H1 (cell line): ENCODE results near the gene LRIT2. TPM values are rescaled to one million over a fixed set of nuclear protein-coding genes. Genes with fewer than 3 reads are reported as not detected.

ENCODE experiments used
- CTCF ChIA-PET: fragments of 300-600 bp; sonication (Branson Sonifier 250); formaldehyde crosslinking; loops from one replicate; lab custom pipeline; 2021; ENCODE audit not compliant: partially characterized antibody; lab: Charles Lee
- POLR2A ChIA-PET: fragments of 300-600 bp; sonication (Branson Sonifier 250); formaldehyde crosslinking; loops from one replicate; lab custom pipeline; 2021; ENCODE audit warnings: inconsistent platforms; ENCODE audit not compliant: partially characterized antibody; lab: Charles Lee
- DNase-seq, 2 experiments: peaks; one replicate each; pipeline versions ENCODE4 v3.0.0 to v3.0.0-alpha.2; 2010 to 2022; ENCODE audit warnings: low spot score in 2 of 2, low read depth in 1 of 2, mixed read lengths in 1 of 2
- FAIRE-seq: peaks from 2 replicates; lab custom pipeline; 2011; peaks lifted over from hg19 to GRCh38; lab: Jason Lieb, UNC
- H2AFZ ChIP-seq: 2 replicates; pipeline ENCODE4 v1.8.1; 2012; ENCODE audit warnings: low read length, inconsistent platforms
- H2AK5ac ChIP-seq: 2 replicates; pipeline ENCODE4 v1.6.1; 2013; ENCODE audit warnings: low read depth, low read length
- H2BK120ac ChIP-seq: replicated peaks from 2 replicates; pipeline ENCODE3; 2013; ENCODE audit warnings: low read depth, low read length, inconsistent platforms
- H2BK12ac ChIP-seq: 2 replicates; pipeline ENCODE4 v1.6.1; 2013; ENCODE audit warnings: low read depth, low read length
- H2BK15ac ChIP-seq: 2 replicates; pipeline ENCODE4 v1.6.1; 2013; ENCODE audit warnings: low read length
- H2BK20ac ChIP-seq: 2 replicates; pipeline ENCODE4 v1.6.1; 2013; ENCODE audit warnings: low read length
- H2BK5ac ChIP-seq: 2 replicates; pipeline ENCODE4 v1.6.1; 2013; ENCODE audit warnings: low read depth, low read length
- H3K14ac ChIP-seq: 2 replicates; pipeline ENCODE4 v1.6.1; 2013; ENCODE audit warnings: inconsistent platforms; ENCODE audit not compliant: insufficient read length
- H3K18ac ChIP-seq: 2 replicates; pipeline ENCODE4 v1.6.1; 2013; ENCODE audit warnings: low read length; ENCODE audit errors: extremely low read depth
- H3K23ac ChIP-seq: 2 replicates; pipeline ENCODE4 v1.6.1; 2013; ENCODE audit warnings: inconsistent platforms; ENCODE audit not compliant: insufficient read length
- H3K23me2 ChIP-seq: 2 replicates; pipeline ENCODE4 v1.6.1; 2013; ENCODE audit warnings: low read depth, low read length
- H3K27ac ChIP-seq: 2 replicates; pipeline ENCODE4 v1.6.1; 2011; ENCODE audit warnings: low read depth, low read length, inconsistent platforms
- H3K27me3 ChIP-seq, 4 experiments: replicated peaks in 1 of 4; 1 replicate in 1 of 4; 2 replicates in 3 of 4; pipeline versions ENCODE4 v1.6.1 to v1.8.1; 2011 to 2013; ENCODE audit warnings: low read length in 3 of 4, mild to moderate bottlenecking in 3 of 4, inconsistent platforms in 2 of 4, mixed read lengths in 2 of 4, moderate library complexity in 1 of 4; ENCODE audit not compliant: control insufficient read depth in 3 of 4, insufficient read depth in 3 of 4; ENCODE audit errors: extremely low read depth in 1 of 4
- H3K36me3 ChIP-seq, 4 experiments: 2 replicates each; pipeline versions ENCODE4 v1.6.1 to v1.8.1; 2011 to 2013; ENCODE audit warnings: mild to moderate bottlenecking in 4 of 4, low read length in 3 of 4, moderate library complexity in 2 of 4, control low read depth in 1 of 4, inconsistent platforms in 1 of 4; ENCODE audit not compliant: insufficient read depth in 4 of 4, control insufficient read depth in 2 of 4
- H3K4ac ChIP-seq: replicated peaks from 2 replicates; pipeline ENCODE3; 2013; ENCODE audit warnings: low read length, low read depth, mixed read lengths, inconsistent platforms; ENCODE audit not compliant: insufficient read length
- H3K4me1 ChIP-seq, 4 experiments: replicated peaks in 1 of 4; 1 replicate in 1 of 4; 2 replicates in 3 of 4; pipeline versions ENCODE4 v1.6.1 to v1.8.1; 2011 to 2013; ENCODE audit warnings: low read length in 3 of 4, inconsistent platforms in 2 of 4, mixed read lengths in 1 of 4; ENCODE audit not compliant: insufficient read depth in 4 of 4, control insufficient read depth in 3 of 4
- H3K4me2 ChIP-seq, 2 experiments: 2 replicates each; pipeline versions ENCODE4 v1.6.1 to v1.8.1; 2011 to 2013; ENCODE audit warnings: low read depth in 2 of 2, low read length in 2 of 2, control low read depth in 1 of 2, inconsistent platforms in 1 of 2, mild to moderate bottlenecking in 1 of 2; ENCODE audit not compliant: insufficient read depth in 1 of 2
- H3K4me3 ChIP-seq, 4 experiments: fragments of 200-600, 300-600 bp in 1 of 4; sonication (generic), shearing (Covaris generic), sonication (Bioruptor Twin) in 1 of 4; 2 replicates each; pipeline versions ENCODE4 v1.5.1 to v1.8.1; 2011 to 2016; ENCODE audit warnings: low read length in 4 of 4, low read depth in 3 of 4, control low read depth in 2 of 4, inconsistent platforms in 2 of 4, mild to moderate bottlenecking in 2 of 4, mixed read lengths in 1 of 4, moderate library complexity in 1 of 4; ENCODE audit not compliant: insufficient read depth in 2 of 4; ENCODE audit errors: extremely low read depth in 1 of 4
- H3K56ac ChIP-seq: replicated peaks from 2 replicates; pipeline ENCODE3; 2013; ENCODE audit warnings: low read depth, mild to moderate bottlenecking, mixed read lengths, low read length, inconsistent platforms; ENCODE audit not compliant: insufficient read length
- H3K79me1 ChIP-seq: 2 replicates; pipeline ENCODE4 v1.6.1; 2013; ENCODE audit warnings: low read depth, low read length, control low read depth
- H3K79me2 ChIP-seq, 2 experiments: 2 replicates each; pipeline versions ENCODE4 v1.6.1 to v1.8.1; 2012 to 2013; ENCODE audit warnings: low read length in 2 of 2, mild to moderate bottlenecking in 2 of 2, inconsistent platforms in 1 of 2; ENCODE audit not compliant: insufficient read depth in 2 of 2, control insufficient read depth in 1 of 2
- H3K9ac ChIP-seq, 4 experiments: replicated peaks in 1 of 4; 1 replicate in 1 of 4; 2 replicates in 3 of 4; pipeline versions ENCODE4 v1.6.1 to v1.8.1; 2011 to 2013; ENCODE audit warnings: low read depth in 3 of 4, low read length in 3 of 4, control low read depth in 2 of 4, mild to moderate bottlenecking in 2 of 4, moderate library complexity in 2 of 4, inconsistent platforms in 1 of 4; ENCODE audit errors: extremely low read depth in 1 of 4
- H3K9me3 ChIP-seq, 2 experiments: 2 replicates each; pipeline versions ENCODE4 v1.6.1 to v1.8.1; 2012 to 2013; ENCODE audit warnings: mild to moderate bottlenecking in 2 of 2, moderate library complexity in 2 of 2, control low read depth in 1 of 2, inconsistent platforms in 1 of 2, low read depth in 1 of 2, low read length in 1 of 2, mixed read lengths in 1 of 2; ENCODE audit not compliant: insufficient read depth in 2 of 2
- H4K20me1 ChIP-seq, 2 experiments: replicated peaks in 1 of 2; 2 replicates each; pipeline versions ENCODE3 to v1.8.1; 2011 to 2013; ENCODE audit warnings: inconsistent platforms in 2 of 2, low read length in 2 of 2, mild to moderate bottlenecking in 1 of 2; ENCODE audit not compliant: insufficient read depth in 2 of 2, control insufficient read depth in 1 of 2
- H4K5ac ChIP-seq: 2 replicates; pipeline ENCODE4 v1.6.1; 2013; ENCODE audit warnings: low read length, low read depth, mixed read lengths, inconsistent platforms; ENCODE audit not compliant: insufficient read length
- H4K8ac ChIP-seq: 2 replicates; pipeline ENCODE4 v1.8.0; 2013; ENCODE audit warnings: mild to moderate bottlenecking, moderate library complexity, low read length, inconsistent platforms; ENCODE audit not compliant: insufficient read depth; ENCODE audit errors: extremely low read depth
- H4K91ac ChIP-seq: replicated peaks from 2 replicates; pipeline ENCODE3; 2013; ENCODE audit warnings: low read length, mixed read lengths, inconsistent platforms; ENCODE audit not compliant: insufficient read length
- CBX5 ChIP-seq: fragments of 300-800, 300-1000 bp; sonication (generic); IDR thresholded peaks from 2 replicates; pipeline ENCODE4 v1.7.1; 2016; ENCODE audit warnings: antibody characterized with exemption, low read length, low read depth
- CHD2 ChIP-seq: IDR thresholded peaks from 2 replicates; pipeline ENCODE4 v1.6.1; 2012; ENCODE audit warnings: low read length, improper control_type of control experiment
- CREB1 ChIP-seq: IDR thresholded peaks from 2 replicates; pipeline ENCODE4 v1.6.1; 2012; ENCODE audit warnings: inconsistent platforms
- GABPA ChIP-seq: IDR thresholded peaks from 2 replicates; pipeline ENCODE4 v1.6.1; 2011; ENCODE audit warnings: mild to moderate bottlenecking, low read length, moderate library complexity, borderline replicate concordance; ENCODE audit not compliant: insufficient read depth
- HDAC2 ChIP-seq, 2 experiments: fragments of 300-600 bp in 1 of 2; sonication (generic) in 1 of 2; IDR thresholded peaks; 2 replicates each; pipeline ENCODE4 v1.6.1; 2011 to 2012; ENCODE audit warnings: low read depth in 2 of 2, low read length in 2 of 2, mild to moderate bottlenecking in 2 of 2, moderate library complexity in 2 of 2, borderline replicate concordance in 1 of 2, inconsistent platforms in 1 of 2
- HDAC6 ChIP-seq: IDR thresholded peaks from one replicate; pipeline ENCODE4 v1.7.1; 2012; ENCODE audit warnings: low read depth, mild to moderate bottlenecking, inconsistent platforms, low read length, moderate library complexity
- JUN ChIP-seq: IDR thresholded peaks from 2 replicates; pipeline ENCODE4 v1.6.1; 2011; ENCODE audit warnings: low read depth, mild to moderate bottlenecking, improper control_type of control experiment, low read length
- KDM1A ChIP-seq: fragments of 200-600, 300-600 bp; sonication (generic); IDR thresholded peaks from 2 replicates; pipeline ENCODE4 v1.7.1; 2016; ENCODE audit warnings: mild to moderate bottlenecking, low read length, borderline replicate concordance
- NRF1 ChIP-seq: IDR thresholded peaks from 2 replicates; pipeline ENCODE4 v1.6.1; 2011; ENCODE audit warnings: mild to moderate bottlenecking, low read depth, low read length, improper control_type of control experiment
- RFX5 ChIP-seq: IDR thresholded peaks from 2 replicates; pipeline ENCODE4 v1.6.1; 2011; ENCODE audit warnings: low read depth, low read length, improper control_type of control experiment, borderline replicate concordance
- RXRA ChIP-seq: IDR thresholded peaks from 2 replicates; pipeline ENCODE4 v1.6.1; 2011; ENCODE audit warnings: low read depth, mild to moderate bottlenecking, low read length, moderate library complexity; ENCODE audit not compliant: insufficient read depth
- SP4 ChIP-seq: IDR thresholded peaks from 2 replicates; pipeline ENCODE4 v1.6.1; 2012; ENCODE audit warnings: low read length, inconsistent platforms
- WGBS, 2 experiments: shearing (Covaris generic) in 1 of 2; methylation state at CpG; one replicate each; pipeline versions ENCODE4 v1.1.6 to v1.1.7; 2013 to 2015; ENCODE audit warnings: low lambda C conversion rate in 2 of 2, mixed read lengths in 2 of 2, inconsistent platforms in 1 of 2, low coverage in 1 of 2, missing lambda C conversion rate in 1 of 2; ENCODE audit not compliant: insufficient replicate concordance in 2 of 2, insufficient coverage in 1 of 2, insufficient read length in 1 of 2; ENCODE audit errors: extremely low coverage in 1 of 2, missing lambda C conversion rate in 1 of 2; 5-methylcytosine and 5-hydroxymethylcytosine counted together
- polyA plus RNA-seq, 7 experiments: library from polyadenylated mRNA; depleted of rRNA in 3 of 7; stranded (reverse) in 5 of 7; unstranded in 2 of 7; fragments of >200 nt in 5 of 7; fragments of 200-250 nt in 2 of 7; gene quantifications; 1 replicate in 5 of 7; 2 replicates in 1 of 7; 4 replicates in 1 of 7; pipeline versions ENCODE4 v1.2.1 to v1.2.3, GENCODE V29; 2011 to 2013; ENCODE audit warnings: missing spikeins in 2 of 7, mixed read lengths in 2 of 7
- total RNA-seq: library from RNA; stranded (reverse); fragmentation: NEBNext Ultra II Directional; extraction: Animal tissue kit (Norgen Biotek cat#: 25700); gene quantifications from 2 replicates; pipeline ENCODE4 v1.2.1, GENCODE V29; 2021
- TF ChIP-seq, protein P1 (sequence below): IDR thresholded peaks from 2 replicates; pipeline ENCODE4 v1.6.1; 2011; ENCODE audit warnings: low read length, improper control_type of control experiment

Gene LRIT2
- total and polyA plus RNA-seq, 2 of the 8 experiments (the other 6 are each of a cell fraction or from before 2014, with no cell fraction given), result not detected

GRCh38 chr10:84178160-84178609 is 47.2 kb downstream of the LRIT2 start:
- no peak overlapping the region for H4K5ac ChIP-seq
- no peak overlapping the region for H3K14ac ChIP-seq
- no peaks in the 10 kb centered on the region for H3K79me2 ChIP-seq
- H3K27ac ChIP-seq, result no peak overlapping the region
- no peaks in the 10 kb centered on the region for H3K27me3 ChIP-seq
- H2BK15ac ChIP-seq, result peak overlapping the region; percentile 8; the same call in 1 of the 2 replicates
- H3K4me2 ChIP-seq, result no peak overlapping the region
- H2BK20ac ChIP-seq, result peak overlapping the region; percentile 16; the same call in 1 of the 2 replicates
- H2BK5ac ChIP-seq, result 0 out of 2 replicates have a peak overlapping the region, but pooled peaks have one; percentile 41
- peak overlapping the region; percentile 86; the same call in 1 of the 2 replicates for H2BK12ac ChIP-seq
- H2AK5ac ChIP-seq, result peak overlapping the region; percentile 84; the same call in 1 of the 2 replicates
- no peak overlapping the region for H3K4me3 ChIP-seq
- peak overlapping the region; percentile 94 for H3K4ac ChIP-seq
- peaks cover 0 to 7% of the 10 kb centered on the region in 2 experiments; a peak in 1 of 4 replicates for H3K9me3 ChIP-seq
- H3K79me1 ChIP-seq, result no peaks in the 10 kb centered on the region
- H4K20me1 ChIP-seq, result peaks cover 0 to 7% of the 10 kb centered on the region in 2 experiments
- H3K23me2 ChIP-seq, result peaks cover 9% of the 10 kb centered on the region
- peak overlapping the region; percentile 25; the same call in 1 of the 2 replicates for H3K18ac ChIP-seq
- POLR2A ChIA-PET, result no interaction called here
- DNase-seq (no peak), FAIRE-seq (no peak)
- CTCF ChIA-PET, result interaction anchor here (0.9 to 1.5 kb wide), 2 partner anchors 22 to 27 kb away, joined by 3 to 6 read pairs; no protein-coding TSS in a partner anchor
- no peaks in the 10 kb centered on the region for H3K36me3 ChIP-seq
- H3K4me1 ChIP-seq, result peaks cover 0 to 2% (median 0%) of the 10 kb centered on the region in 4 experiments; a peak in 2 of 7 replicates
- H4K91ac ChIP-seq, result peak overlapping the region; percentile 85
- no peak overlapping the region for H3K9ac ChIP-seq
- H2BK120ac ChIP-seq, result peak overlapping the region; percentile 83
- H2AFZ ChIP-seq, result no peak overlapping the region
- no peak overlapping the region for H3K23ac ChIP-seq
- 91% methylated on average over 3 of the region's 3 CpGs; no CpG with 5 or more reads in 1 of the 2 experiments for WGBS, 2 experiments
- H4K8ac ChIP-seq, result no peak overlapping the region
- peak overlapping the region; percentile 77 for H3K56ac ChIP-seq
- no peak for TF ChIP-seq CREB1
- TF ChIP-seq HDAC6, result no peak
- TF ChIP-seq KDM1A, result no peak
- TF ChIP-seq CHD2, result no peak
- TF ChIP-seq, protein P1, sequence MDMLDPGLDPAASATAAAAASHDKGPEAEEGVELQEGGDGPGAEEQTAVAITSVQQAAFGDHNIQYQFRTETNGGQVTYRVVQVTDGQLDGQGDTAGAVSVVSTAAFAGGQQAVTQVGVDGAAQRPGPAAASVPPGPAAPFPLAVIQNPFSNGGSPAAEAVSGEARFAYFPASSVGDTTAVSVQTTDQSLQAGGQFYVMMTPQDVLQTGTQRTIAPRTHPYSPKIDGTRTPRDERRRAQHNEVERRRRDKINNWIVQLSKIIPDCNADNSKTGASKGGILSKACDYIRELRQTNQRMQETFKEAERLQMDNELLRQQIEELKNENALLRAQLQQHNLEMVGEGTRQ, result no peak
- no peak for TF ChIP-seq HDAC2 (IDR thresholded peaks at IDR 0.05; ENCODE audit: borderline replicate concordance in 1 of 2, low read depth in 2 of 2, low read length in 2 of 2)
- TF ChIP-seq RFX5, result no peak
- TF ChIP-seq RXRA, result no peak
- no peak for TF ChIP-seq GABPA
- no peak for TF ChIP-seq NRF1
- TF ChIP-seq SP4, result no peak
- no peak for TF ChIP-seq CBX5
- no peak for TF ChIP-seq JUN
